GM18511 (cell line): Measurements from ENCODE around the gene TPM4.

Experiments
- ATAC-seq: cut with Tn5 transposase; IDR thresholded peaks from one replicate; pipeline ENCODE4 v1.9.1; 2021; ENCODE audit warnings: mild to moderate bottlenecking, moderate library complexity; ENCODE audit not compliant: unreplicated experiment

TPM4 gene

GRCh38 chr19:16041299-16041990, 34.9 kb upstream of the TPM4 start:
- ATAC-seq, result no peak

GRCh38 chr19:16041991-16042386, 34.3 kb upstream of the TPM4 start:
- no peak for ATAC-seq

- ATAC-seq, result no peak
Observed at GRCh38 chr19:16042533-16043085, 33.7 kb upstream of the TPM4 start.

GRCh38 chr19:16043156-16043757, 33.0 kb upstream of the TPM4 start:
- no peak for ATAC-seq

- no peak for ATAC-seq
Observed at GRCh38 chr19:16044746-16045145, 31.5 kb upstream of the TPM4 start.

- no peak for ATAC-seq
Observed at GRCh38 chr19:16045171-16045570, 31.1 kb upstream of the TPM4 start.

- no peak for ATAC-seq
Observed at GRCh38 chr19:16045893-16046292, 30.4 kb upstream of the TPM4 start.

GRCh38 chr19:16048583-16048982, 27.7 kb upstream of the TPM4 start:
- no peak for ATAC-seq

- ATAC-seq, result no peak
Observed at GRCh38 chr19:16051254-16052025, 24.9 kb upstream of the TPM4 start.

- ATAC-seq, result no peak
Observed at GRCh38 chr19:16052353-16052752, 23.9 kb upstream of the TPM4 start.

GRCh38 chr19:16057062-16057461, 19.2 kb upstream of the TPM4 start:
- ATAC-seq, result no peak

- ATAC-seq, result no peak
Observed at GRCh38 chr19:16060294-16060693, 16.0 kb upstream of the TPM4 start.

- ATAC-seq, result no peak
Observed at GRCh38 chr19:16061943-16062342, 14.4 kb upstream of the TPM4 start.

- no peak for ATAC-seq
Observed at GRCh38 chr19:16062789-16063188, 13.5 kb upstream of the TPM4 start.

GRCh38 chr19:16064209-16064889, 11.9 kb upstream of the TPM4 start:
- no peak for ATAC-seq

- no peak for ATAC-seq
Observed at GRCh38 chr19:16066611-16067104, 9.6 kb upstream of the TPM4 start.

- no peak for ATAC-seq
Observed at GRCh38 chr19:16067205-16067938, 8.9 kb upstream of the TPM4 start.

- ATAC-seq, result no peak
Observed at GRCh38 chr19:16068696-16069259, 7.5 kb upstream of the TPM4 start.

GRCh38 chr19:16069813-16070365, 6.4 kb upstream of the TPM4 start:
- peak; percentile 11 for ATAC-seq
